Superior temporal gyrus (tissue), 1 donor: ENCODE results near the gene ZNF267.
A peak's percentile ranks its signal among the peaks of the same experiment; 100 is the strongest.
"Not testable (repeated sequence)": the region's sequence is repeated elsewhere in the genome, so short reads cannot be mapped to it uniquely, and the experiment has no call there.

Source experiments
- DNase-seq: peaks from one replicate; pipeline ENCODE4 v3.0.0-alpha.2; 2016; ENCODE audit errors: extremely low spot score

Gene ZNF267

DNA sequence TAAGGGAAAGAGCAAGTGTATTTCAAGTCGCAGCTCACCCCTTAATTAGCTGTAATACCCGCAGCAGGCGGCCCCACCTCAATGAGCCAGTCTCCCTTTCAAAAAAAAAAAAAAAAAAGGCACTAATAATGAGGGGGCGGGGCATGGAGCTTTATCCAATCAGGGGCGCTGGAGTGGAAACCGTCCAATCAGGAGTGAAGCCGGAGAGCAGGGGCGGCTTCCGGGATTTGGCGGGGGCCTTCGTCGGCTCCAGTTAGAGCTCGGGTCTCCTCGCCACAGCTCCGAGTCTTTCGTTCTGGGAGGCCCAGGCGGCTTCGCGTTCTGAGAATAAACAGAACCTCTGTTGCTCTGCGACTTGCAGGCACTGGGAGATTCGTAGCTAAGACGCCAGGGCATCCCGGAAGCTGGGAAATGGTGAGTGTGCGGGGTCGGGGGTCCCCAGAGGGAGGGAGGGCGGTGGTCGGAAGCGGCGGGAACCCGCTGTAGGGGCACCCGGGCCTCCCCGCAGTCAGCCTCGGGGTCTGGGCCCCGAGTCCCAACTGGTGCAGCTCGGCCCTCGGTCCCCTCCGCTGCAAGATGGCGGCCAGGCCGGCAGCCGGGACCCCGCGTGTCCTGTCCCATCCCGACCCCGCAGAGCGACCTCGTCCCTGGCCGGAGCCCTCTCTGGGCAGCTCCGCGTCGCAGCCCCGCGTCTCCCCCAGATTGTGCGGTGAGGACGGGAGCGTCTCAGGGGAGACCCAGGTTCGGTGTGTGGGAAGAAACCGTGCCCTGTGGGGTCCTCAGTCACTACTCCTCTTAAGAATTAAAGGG lies at the start of gene ZNF267:
Gene ZNF267, plus strand, starts transcription at position 252 of the 810 bp plus-strand sequence. Its CDS starts 160 bp downstream, at position 412.
- DNase-seq = peak; percentile 95

DNA sequence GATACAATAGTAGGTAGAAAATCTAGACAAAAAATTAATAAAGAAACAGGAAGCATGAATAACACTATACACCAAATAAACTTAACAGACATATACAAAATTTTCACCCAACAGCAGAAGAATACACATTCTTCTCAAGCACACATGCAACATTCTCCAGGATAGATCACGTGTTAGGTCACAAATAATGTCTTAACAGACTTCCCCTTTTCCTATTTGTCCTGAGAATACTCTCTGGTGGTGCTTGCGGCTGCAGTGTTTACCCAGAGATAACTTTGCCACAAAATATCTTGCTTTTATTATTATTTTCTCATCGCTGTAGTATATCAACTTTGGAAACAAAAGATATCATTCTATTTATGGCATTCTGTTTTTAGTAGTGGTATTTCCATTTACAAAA lies 40.6 kb upstream of the ZNF267 start:
- DNase-seq = no peak

DNA sequence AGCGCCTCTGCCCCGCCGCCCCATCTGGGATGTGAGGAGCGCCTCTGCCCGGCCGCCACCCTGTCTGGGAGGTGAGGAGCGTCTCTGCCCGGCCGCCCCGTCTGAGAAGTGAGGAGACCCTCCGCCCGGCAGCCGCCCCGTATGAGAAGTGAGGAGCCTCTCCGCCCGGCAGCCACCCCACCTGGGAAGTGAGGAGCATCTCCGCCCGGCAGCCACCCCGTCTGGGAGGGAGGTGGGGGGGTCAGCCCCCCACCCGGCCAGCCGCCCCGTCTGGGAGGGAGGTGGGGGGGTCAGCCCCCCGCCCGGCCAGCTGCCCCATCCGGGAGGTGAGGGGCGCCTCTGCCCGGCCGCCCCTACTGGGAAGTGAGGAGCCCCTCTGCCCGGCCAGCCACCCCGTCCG lies 37.2 kb upstream of the ZNF267 start:
- DNase-seq = not testable (repeated sequence)

DNA sequence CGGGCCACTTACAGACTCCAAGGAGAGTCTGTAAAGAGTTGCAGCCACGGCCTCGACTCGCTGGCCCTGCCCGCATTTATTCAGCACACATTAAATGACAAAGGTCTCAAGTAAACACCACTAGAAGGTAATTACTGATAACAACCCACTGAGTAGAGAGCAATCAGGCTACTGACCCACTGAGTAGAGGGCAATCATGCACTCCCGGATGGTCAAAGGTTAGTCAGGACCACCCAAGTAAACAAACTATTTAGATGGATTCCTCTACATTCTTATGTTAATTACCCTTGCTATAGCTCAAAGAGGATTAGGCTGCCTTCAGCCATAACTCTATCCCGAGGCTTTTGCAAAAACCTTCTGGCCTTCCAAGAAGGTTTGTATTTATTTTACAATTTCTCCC lies 30.7 kb upstream of the ZNF267 start:
- no peak for DNase-seq

DNA sequence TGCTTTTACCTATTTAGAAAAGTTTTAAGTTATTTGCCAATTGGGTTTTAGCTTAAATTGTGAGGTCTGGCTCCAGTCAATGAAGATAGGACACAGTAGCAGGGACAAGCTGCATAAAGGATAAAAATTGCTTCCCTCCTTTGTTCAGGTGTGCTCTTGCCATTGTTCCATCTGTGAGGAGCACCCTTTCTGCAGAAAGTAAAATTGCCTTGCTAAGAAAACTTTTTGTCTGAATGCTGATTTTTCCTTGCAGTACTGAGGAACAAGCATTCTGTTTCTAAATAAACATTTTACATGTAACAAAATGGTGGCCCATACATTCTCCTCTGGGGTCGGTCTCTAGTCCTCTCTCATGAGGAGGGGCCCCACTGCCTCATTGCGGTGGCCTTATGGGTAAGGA lies 25.0 kb upstream of the ZNF267 start:
- DNase-seq = not testable (repeated sequence)

DNA sequence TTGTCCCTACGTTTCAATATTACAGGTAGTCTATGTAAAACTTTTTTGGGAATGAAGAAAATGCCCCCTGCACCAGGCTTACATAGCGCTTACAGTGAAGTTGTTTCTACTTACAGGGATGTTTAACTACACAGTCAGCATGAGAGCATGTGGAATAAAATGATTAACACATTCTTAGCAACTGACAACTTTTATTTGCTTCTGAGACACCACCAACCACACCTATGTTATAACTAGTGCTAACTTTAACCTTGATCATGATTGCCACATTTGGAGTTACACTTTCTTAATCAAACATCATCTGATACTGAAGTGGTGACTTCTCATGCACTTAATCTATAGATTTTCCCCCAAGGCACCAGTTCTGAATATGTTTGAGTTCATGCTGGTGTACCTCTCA lies 20.3 kb upstream of the ZNF267 start:
- DNase-seq = no peak

DNA sequence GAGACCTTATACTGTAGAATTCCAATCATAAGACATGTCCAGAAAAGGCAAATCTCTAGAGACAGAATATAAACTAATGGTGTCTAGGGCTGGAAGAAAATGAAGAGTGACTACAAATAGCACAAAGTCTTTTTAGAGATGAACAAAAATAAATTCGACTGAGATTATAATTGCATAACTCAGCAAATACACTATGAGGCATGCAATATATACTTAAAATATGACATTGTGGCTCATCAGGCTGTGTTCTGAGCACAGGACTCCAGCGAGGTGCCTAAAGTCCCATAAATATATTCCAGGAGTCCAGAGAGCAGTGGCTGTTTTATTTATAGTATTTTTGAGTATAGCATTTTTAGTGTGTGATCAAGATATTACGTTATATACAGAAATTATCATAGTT lies 13.1 kb upstream of the ZNF267 start:
- DNase-seq = no peak

DNA sequence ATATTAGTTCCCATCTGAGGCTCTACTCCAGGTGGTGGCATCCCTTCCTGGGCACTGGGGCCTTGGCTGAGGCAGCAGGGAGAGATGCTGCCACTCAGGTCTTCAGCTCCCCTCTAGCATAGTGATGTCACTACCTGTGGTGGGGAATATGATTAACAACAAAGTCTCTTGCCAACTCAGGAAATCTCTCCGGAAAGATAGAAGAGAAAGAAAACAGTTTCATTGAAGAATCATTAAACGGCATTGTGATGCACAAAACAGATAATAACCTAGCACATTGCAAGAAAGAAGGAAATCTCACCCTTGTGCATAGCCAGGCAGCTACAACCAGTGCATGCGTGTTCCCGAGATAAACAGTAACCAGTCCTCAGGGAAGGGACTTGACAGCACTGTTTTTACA lies 12.2 kb upstream of the ZNF267 start:
- no peak for DNase-seq

DNA sequence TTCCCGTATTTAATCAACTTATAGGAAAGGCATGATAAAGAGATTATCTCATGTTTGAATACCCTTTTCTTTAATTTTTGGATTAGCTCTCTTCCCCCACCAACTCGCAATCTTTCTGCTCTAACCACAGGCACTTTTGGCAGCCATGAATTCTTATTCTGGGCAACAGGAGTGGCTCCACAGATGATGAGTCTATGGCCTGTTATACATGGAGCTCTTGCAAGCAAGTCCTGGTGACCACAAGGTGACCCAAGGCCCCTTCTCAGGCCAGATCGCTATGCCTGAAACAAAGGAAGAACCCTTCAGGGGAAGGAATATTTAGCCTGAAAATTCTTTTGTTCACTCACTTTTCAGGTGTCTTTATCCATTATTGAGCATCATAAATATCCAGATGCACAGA lies 10.8 kb upstream of the ZNF267 start:
- DNase-seq = no peak

DNA sequence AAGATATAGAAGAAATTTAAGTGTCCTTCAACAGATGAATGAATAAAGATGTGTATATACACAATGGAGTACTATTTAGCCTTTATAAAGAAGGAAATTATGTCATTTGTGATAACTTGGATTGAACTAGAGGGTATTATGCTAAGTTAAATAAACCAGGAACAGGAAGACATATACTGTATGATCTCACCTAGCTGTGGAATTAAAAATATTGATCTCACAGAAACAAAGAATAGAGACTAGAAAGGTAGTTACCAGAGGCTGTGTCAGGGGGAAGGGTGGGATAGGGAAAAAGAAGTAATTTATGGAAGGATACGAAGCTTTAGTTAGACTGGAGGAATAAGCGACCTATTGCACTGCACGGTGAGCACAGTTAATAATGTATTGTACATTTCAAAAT lies 5.4 kb upstream of the ZNF267 start:
- DNase-seq = no peak

DNA sequence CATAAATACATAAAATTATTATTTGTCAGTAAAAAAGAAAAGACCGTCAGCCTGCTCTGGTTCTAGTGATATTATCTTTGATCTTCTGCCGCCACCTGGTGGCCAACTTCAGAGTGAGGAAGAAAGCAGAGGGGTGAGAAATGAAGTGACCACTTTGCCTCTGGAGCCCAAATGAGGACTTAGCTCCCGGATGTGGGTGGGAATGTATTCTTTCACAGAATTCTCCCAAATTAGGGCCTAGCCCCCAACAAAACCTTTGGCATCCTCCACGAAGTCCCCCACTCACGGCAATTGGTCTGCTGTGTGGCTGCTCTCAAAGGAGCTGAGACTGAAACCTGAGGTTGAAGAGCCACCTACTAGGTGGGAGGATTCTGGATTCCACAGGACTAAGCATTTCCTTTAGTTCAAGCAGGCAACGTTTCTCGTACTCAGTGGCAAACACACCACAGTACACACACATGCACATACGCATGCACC lies 4.9 kb upstream of the ZNF267 start:
- peak; percentile 92 for DNase-seq

DNA sequence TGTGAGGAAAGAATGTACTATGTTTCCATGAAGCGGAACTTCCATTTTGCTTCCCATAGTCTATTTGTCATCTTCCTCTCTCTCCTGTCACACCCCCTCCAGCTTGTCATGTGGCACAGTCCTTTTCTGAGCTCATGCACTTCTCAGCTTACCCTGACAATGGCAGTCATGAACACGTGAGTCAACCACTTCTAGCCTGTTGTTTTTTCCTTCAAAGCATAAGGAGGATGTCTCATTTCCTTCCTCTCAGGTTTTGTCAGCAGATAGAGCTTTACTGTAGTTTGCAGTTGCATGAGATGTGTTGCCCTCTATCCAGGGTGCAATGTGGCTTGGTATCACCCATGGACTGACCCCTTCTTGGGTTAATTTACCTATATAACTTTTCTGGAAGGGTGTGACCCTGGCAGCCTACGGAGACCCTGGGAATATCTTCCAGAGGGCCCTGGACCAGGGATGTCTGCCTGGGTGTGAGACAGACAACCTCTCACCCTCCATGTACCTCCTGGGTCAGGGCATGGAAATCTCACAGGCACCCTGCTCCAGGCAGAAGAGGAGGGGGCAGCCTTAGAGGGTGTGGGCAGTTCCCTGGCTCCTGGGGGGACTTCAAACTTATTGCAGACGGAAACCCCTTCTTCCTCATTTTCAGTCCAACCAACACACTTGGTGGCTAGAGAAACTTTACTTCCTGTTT lies 4.0 kb upstream of the ZNF267 start:
- DNase-seq = peak; percentile 39

DNA sequence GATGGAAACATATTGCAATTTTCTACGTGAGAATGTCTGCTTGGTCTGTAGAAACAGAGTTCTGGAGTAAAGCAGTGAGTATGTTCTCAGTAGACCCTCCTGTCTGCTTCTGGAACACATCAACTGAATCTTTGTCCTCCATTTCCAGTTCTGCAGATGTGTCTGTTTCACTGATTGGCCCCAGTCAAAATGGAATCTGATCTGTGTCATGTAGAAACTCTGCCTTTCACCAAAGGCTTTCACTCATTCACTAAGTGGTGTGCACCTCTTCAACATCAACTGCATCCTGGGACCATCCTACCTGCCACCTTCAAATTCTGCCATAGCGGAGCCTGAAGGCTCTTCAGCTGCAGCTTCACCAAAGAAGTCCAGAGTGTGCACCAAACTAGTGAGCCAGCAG lies 2.8 kb upstream of the ZNF267 start:
- no peak for DNase-seq

DNA sequence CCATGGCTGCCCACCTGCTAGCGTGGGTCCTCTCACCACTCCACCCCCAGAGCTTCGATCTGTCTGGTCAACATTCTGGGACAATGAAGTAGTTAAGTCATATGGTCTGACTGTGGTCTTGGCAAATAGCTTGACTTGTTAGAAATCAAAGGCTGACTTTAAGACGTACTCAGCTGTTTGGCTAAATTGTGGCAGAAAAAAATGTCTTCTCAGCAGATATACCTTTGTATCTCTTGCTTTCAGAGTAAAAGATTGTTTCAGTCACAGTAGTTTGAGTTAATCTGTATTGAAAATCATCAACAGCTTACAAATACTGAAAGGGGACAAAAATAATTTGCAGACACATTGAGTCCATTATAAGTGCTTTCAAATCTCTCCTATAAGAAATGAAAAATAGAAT lies 2.1 kb upstream of the ZNF267 start:
- no peak for DNase-seq

DNA sequence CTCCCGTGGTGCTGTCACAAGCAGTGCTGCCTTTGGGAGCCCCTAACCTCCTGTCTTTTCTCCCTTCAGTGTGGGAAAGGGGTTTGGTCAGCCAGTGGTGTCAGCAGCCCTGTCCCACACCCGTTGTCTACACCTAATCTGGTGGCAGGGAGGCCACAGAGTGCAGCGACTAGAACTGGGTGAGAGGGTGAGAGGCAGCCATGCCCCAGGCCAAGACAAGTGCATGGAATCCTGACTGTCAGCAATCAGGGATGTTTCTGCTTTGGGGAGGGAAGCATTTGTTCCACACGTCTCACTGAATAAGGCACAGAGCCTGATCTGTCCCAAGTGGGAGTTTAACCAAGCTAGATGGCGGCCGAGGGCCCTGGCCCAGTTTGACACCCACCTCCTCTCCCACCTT lies 1.4 kb upstream of the ZNF267 start:
- no peak for DNase-seq

DNA sequence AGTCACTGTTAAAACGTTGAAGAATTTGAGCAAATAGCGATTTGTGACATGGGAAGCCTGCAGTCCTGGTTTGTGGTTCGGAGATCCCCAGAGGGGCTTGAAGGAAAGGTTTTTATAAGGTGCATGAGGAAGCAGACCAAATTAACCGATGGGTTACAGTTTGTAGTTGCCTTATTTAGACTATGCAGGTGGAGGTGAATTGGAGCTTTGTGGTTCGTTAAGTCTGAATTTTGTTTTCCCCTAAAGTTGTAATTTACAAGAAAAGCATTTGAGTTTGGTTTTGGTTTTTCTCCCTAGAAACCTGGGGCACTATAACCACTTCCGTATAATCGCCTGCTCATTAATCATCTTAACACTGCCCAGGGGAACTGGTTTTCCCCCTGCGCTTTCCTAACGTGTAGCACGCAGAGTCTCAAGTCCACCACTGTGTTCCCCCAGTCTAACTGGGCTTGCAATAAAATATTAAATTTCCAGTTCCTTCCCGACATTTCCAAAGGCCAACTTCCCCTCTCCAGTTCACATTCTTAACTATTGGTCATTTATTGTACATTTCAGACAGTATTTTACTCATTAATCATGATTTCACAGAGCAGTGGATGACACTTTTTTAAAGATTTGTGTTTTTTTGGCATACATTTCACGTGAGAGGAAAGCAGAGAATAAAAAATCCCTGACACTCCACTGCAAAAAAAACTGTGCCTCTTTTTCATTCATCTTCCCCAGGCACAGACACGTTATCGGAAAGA lies 932 bp downstream of the ZNF267 start:
- DNase-seq = peak; percentile 38

DNA sequence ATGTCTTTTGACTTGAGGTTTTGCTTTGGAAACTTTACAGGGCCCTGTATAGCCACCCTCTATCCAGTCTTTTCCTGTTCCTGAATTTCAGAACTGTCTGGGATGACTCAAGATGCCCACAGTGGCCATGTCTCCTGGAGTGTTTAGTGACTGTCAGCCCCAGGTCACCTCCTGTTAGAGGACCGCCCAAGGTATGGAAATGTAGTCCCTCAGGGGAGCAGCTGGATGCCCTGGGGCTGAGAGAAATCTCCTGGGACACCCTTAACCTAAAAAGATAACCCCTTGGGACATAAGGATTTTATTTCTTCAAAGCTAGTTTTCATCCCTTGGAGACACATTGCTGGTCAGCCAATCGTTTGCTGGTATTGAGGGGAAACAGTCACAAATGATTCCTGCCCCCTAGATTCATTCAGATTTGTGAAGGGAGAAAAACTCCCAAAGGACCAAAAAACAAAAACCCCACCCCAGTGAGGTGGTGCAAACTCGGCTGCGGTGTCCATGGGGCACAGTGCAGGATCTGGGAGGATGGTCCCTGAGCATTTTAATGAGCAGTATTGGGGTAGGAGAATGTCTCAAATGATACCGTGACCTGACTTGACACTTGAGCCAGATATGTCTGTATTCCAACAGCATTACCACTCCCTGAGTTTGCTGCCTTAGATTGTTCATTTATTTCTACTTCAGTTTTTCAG lies 1.7 kb downstream of the ZNF267 start:
- no peak for DNase-seq

DNA sequence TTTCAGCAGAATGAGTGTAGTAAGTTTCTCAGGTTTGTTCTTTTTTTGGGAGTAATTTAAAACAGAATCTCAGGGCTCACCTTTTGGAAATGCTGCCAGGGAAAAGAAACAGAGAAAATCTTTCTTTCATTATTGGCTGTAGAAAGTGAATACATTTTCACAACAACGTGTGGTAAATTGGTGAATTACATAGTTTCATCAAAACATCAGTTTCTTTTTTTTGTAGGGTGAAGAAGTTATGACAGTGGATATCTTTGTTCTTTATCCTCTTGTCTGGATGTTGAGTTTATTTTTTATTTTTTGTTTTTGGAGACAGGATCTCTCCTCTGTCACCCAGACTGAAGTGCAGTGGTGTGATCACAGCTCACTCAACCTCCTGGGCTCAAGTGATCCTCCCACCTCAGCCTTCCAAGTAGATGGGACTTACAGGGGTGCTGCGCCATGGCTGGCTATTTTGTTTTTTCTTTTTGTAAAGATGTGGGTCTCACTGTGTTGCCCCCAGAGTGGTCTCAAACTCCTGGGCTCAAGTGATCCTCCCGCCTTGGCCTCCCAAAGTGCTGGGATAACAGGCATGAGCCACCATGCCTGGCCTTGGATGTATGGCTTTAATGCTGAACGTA lies 2.4 kb downstream of the ZNF267 start:
- DNase-seq = no peak

DNA sequence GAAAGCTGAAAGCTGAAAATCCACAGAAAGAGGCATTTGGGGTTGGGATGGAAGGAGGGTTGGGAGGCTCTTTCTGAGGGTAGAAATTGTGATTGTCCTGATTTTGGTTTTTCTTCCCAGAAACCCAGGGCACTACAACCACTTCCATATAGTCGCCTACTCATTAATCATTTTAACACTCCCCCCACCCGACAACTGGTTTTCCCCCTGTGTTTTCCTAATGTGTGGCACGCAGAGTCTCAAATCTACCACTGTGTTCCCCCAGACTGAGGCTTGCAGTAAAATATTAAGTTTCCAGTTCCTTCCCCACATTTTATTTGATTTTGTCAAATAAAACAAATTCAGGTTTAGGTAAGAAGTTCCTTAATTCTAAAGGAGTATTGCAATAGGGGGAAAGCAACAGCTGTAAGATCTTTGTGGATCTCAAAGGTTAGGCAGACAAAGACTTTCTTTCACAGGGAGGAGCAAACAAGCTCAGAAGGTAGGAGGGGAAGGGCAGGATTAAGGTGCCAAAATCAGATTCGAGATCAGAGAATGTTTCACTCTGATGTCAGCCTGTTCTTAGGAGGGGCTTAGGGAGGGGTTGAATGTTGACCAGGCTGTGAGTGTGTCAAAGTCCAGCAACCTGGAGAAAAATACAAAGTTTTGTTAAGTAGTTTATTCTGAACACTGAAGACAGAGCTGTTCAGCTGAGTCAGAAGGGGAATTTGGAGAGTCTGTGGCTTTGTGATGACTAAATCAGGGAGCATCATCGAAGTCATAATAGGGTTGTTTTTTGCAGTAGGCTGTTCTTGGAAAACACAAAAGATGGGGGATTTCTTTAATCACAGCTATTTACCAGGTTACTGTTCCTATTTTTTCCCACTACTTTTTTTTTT lies 3.6 kb downstream of the ZNF267 start:
- DNase-seq = peak; percentile 32

DNA sequence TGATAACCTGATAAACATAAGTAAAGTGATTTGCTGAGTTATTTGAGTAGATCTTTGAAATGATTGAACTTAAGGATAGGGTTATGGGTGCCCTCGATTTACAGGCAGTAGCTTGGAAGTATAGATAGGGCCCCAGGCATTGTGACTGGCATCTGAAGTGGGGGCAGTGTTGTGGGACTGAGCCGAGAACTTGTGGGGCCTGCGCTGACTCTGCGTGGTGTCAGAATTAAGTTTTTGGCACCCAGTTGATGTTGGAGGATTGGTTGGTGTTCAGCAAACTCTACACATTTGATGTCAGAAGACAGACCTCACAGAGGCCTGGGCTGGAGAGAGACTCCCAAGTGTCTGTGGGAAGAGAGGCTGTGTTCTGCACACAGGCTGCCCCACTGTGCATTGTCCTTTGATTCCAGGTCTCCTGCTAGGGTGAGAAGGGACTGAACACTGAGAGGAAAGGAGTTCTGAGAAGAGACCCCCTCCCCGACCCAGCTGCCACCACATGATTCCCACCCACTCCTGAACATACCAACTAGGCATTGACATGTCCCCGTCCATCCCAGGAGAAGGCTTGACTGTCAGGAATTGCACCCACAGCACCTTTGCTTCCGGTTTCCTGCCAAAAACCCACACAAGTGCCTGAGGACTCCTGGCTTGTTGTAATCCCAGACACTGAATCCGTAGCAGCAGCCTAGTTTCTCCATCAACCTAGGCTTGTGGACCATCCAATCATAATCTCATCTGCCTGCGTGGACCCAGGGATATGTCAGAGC lies 4.5 kb downstream of the ZNF267 start:
- no peak for DNase-seq
